ENCODE measurements around the gene ALG11. TPM values are rescaled to one million over a fixed set of nuclear protein-coding genes. Genes with fewer than 3 reads are reported as not detected.
"Not testable (repeated sequence)": the region's sequence is repeated elsewhere in the genome, so short reads cannot be mapped to it uniquely, and the experiment has no call there.

ALG11 gene
- total RNA-seq, 1 donor from 2014 or later = 36.9 TPM

GRCh38 chr13:51978796-51979556, 33.2 kb upstream of the ALG11 start:
- TF ChIP-seq CTCF (IDR thresholded peaks at IDR 0.05) = no peak
- DNase-seq (no peak), ATAC-seq (ENCODE audit: low read depth) (no peak)
- intact Hi-C loops (cut with micrococcal nuclease) = no loop called here
- H3K27ac Mint-ChIP-seq = no peak overlapping the region
- no peaks in the 10 kb centered on the region for H3K36me3 Mint-ChIP-seq (ENCODE audit: low read depth)
- H3K4me3 Mint-ChIP-seq = no peak overlapping the region
- H3K27me3 Mint-ChIP-seq = peaks cover 8% of the 10 kb centered on the region
- H3K9me3 Mint-ChIP-seq = peaks cover 3% of the 10 kb centered on the region
- no peaks in the 10 kb centered on the region for H3K4me1 Mint-ChIP-seq
- ChIA-PET CTCF (no interaction called here), POLR2A (interaction anchor here (0.6 kb wide), 1 partner anchor 221 kb away, joined by 7 read pairs; no protein-coding TSS in a partner anchor)

- no peaks in the 10 kb centered on the region for H3K4me1 Mint-ChIP-seq
- POLR2A ChIA-PET = no interaction called here
- H3K36me3 Mint-ChIP-seq (ENCODE audit: low read depth) = peaks cover 1% of the 10 kb centered on the region
- intact Hi-C loops (cut with micrococcal nuclease) = no loop called here
- no peak overlapping the region for H3K4me3 Mint-ChIP-seq
- ATAC-seq (ENCODE audit: low read depth) (no peak), DNase-seq (no peak)
- CTCF ChIA-PET = no interaction called here
- peaks cover 8% of the 10 kb centered on the region for H3K9me3 Mint-ChIP-seq
- H3K27me3 Mint-ChIP-seq = peaks cover 20% of the 10 kb centered on the region
- no peak overlapping the region for H3K27ac Mint-ChIP-seq
- TF ChIP-seq CTCF (IDR thresholded peaks at IDR 0.05) = no peak
These were observed 31.3 kb upstream of the ALG11 start for GRCh38 chr13:51980908-51981307.

DNA sequence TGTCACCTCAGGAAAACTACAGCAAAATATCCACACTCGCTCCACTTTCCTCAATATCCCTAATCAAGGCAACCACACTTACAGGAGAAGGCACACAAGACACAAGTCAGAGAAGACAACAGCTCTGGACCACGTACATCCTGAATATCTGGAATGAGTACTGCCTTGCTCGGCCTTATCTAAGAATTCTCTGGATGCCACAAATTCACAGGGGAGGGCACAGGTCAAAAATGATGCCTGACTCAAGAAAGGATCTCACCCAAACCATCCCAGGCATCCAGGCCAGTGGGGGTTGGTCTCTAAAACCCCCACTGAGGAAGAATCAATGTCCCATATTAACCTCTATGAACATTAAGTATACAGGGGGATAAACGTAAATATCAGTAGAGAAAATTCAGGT, 30.8 kb upstream of the ALG11 start:
- H3K4me3 Mint-ChIP-seq = no peak overlapping the region
- H3K36me3 Mint-ChIP-seq (ENCODE audit: low read depth) = peaks cover 1% of the 10 kb centered on the region
- intact Hi-C loops (cut with micrococcal nuclease) = no loop called here
- CTCF ChIA-PET = no interaction called here
- H3K4me1 Mint-ChIP-seq = no peaks in the 10 kb centered on the region
- no peak for DNase-seq
- H3K27ac Mint-ChIP-seq = no peak overlapping the region
- peaks cover 22% of the 10 kb centered on the region for H3K27me3 Mint-ChIP-seq
- ATAC-seq (ENCODE audit: low read depth) = no peak
- peaks cover 8% of the 10 kb centered on the region for H3K9me3 Mint-ChIP-seq
- TF ChIP-seq CTCF (IDR thresholded peaks at IDR 0.05) = no peak
- POLR2A ChIA-PET = no interaction called here

DNA sequence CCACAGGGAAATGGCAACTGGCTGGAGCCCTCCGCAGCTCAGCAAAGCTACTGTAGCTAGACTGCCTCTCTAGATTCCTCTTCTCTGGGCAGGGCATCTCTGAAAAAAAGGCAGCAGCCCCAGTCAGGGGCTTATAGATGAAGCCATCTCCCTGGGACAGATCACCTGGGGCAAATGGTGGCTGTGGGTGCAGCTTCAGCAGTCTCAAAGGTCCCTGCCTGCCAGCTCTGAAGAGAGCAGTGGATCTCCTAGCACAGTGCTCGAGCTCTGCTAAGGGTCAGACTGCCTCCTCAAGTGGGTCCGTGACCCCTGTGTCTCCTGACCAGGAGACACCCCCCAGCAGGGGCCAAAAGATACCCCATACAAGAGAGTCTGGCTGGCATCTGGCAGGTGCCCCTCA, 28.9 kb upstream of the ALG11 start:
- CTCF ChIA-PET; H3K27ac Mint-ChIP-seq; H3K4me3 Mint-ChIP-seq; ATAC-seq (ENCODE audit: low read depth); H3K4me1 Mint-ChIP-seq; H3K9me3 Mint-ChIP-seq; DNase-seq; POLR2A ChIA-PET; intact Hi-C loops (cut with micrococcal nuclease); H3K36me3 Mint-ChIP-seq (ENCODE audit: low read depth): not testable (repeated sequence)
- peaks cover 29% of the 10 kb centered on the region for H3K27me3 Mint-ChIP-seq

- ATAC-seq (ENCODE audit: low read depth); H3K4me1 Mint-ChIP-seq; H3K4me3 Mint-ChIP-seq; DNase-seq; H3K9me3 Mint-ChIP-seq; intact Hi-C loops (cut with micrococcal nuclease); POLR2A ChIA-PET; H3K36me3 Mint-ChIP-seq (ENCODE audit: low read depth); H3K27ac Mint-ChIP-seq; CTCF ChIA-PET: not testable (repeated sequence)
- peaks cover 29% of the 10 kb centered on the region for H3K27me3 Mint-ChIP-seq
These were observed 27.3 kb upstream of the ALG11 start for GRCh38 chr13:51984904-51985303.

GRCh38 chr13:51988988-51989618, 23.1 kb upstream of the ALG11 start:
- no peak for ATAC-seq (ENCODE audit: low read depth)
- H3K36me3 Mint-ChIP-seq (ENCODE audit: low read depth) = peaks cover under 1% of the 10 kb centered on the region
- POLR2A ChIA-PET = no interaction called here
- no peaks in the 10 kb centered on the region for H3K4me1 Mint-ChIP-seq
- H3K4me3 Mint-ChIP-seq = no peak overlapping the region
- CTCF ChIA-PET = no interaction called here
- TF ChIP-seq CTCF (IDR thresholded peaks at IDR 0.05) = no peak
- intact Hi-C loops (cut with micrococcal nuclease) = no loop called here
- no peak for DNase-seq
- H3K27ac Mint-ChIP-seq = no peak overlapping the region
- peaks cover 22% of the 10 kb centered on the region for H3K27me3 Mint-ChIP-seq
- H3K9me3 Mint-ChIP-seq = peaks cover 4% of the 10 kb centered on the region
